K562 (cell line): ENCODE results near the gene DND1. TPM values are rescaled to one million over a fixed set of nuclear protein-coding genes. Genes with fewer than 3 reads are reported as not detected.
A peak's percentile ranks its signal among the peaks of the same experiment; 100 is the strongest.

Experiments
- HNRNPH1 ChIP-seq: fragments of 200-400 bp; formaldehyde crosslinking; optimal IDR thresholded peaks from 2 replicates; pipeline ENCODE3; 2017; ENCODE audit warnings: low read depth, mild to moderate bottlenecking, low read length, moderate library complexity
- HNRNPLL ChIP-seq: fragments of 200-400 bp; formaldehyde crosslinking; IDR thresholded peaks from 2 replicates; pipeline ENCODE4 v1.6.1; 2017; ENCODE audit warnings: low read length, low read depth, mild to moderate bottlenecking; ENCODE audit not compliant: poor library complexity, severe bottlenecking
- HNRNPUL1 ChIP-seq: fragments of 200-400 bp; formaldehyde crosslinking; IDR thresholded peaks from 2 replicates; pipeline ENCODE4 v1.6.1; 2017; ENCODE audit warnings: low read length
- POLR2A ChIP-seq: fragments of 450-650 bp; conservative IDR thresholded peaks from 2 replicates; pipeline ENCODE4 v1.6.1; 2016
- polyA plus RNA-seq, 8 experiments: library from polyadenylated mRNA; depleted of rRNA in 4 of 8; stranded (reverse) in 5 of 8; unstranded in 3 of 8; fragments of >200 nt; fragmentation: Nextera tagmentation in 2 of 8; fragmentation: Illumina TruSeq in 1 of 8; extraction: Ambion mirVana in 2 of 8; extraction: Trizol in 1 of 8; gene quantifications; 2 replicates each; pipeline versions ENCODE4 v1.2.1 to v1.2.3, GENCODE V29; 2011 to 2014; ENCODE audit warnings: inconsistent platforms in 1 of 8, missing spikeins in 1 of 8
- total RNA-seq, 7 experiments: library from RNA; depleted of rRNA in 6 of 7; stranded (reverse); fragments of >200 nt in 6 of 7; fragmentation: Illumina TruSeq in 2 of 7; extraction: Trizol in 2 of 7; gene quantifications; 2 replicates each; pipeline versions ENCODE4 v1.2.1 to v1.2.3, GENCODE V29; 2011 to 2021; ENCODE audit warnings: low replicate concordance in 1 of 7
- TF ChIP-seq, protein P1 (sequence below), 3 experiments: fragments of 200-800 bp in 1 of 3; fragments of 250-450 bp in 1 of 3; fragments of 450-650 bp in 1 of 3; sonication (Bioruptor Pico) in 1 of 3; sonication (Bioruptor generic) in 1 of 3; formaldehyde crosslinking in 1 of 3; IDR thresholded peaks; 2 replicates each; pipeline versions ENCODE4 v1.6.1 to v1.8.0; 2016 to 2022; ENCODE audit warnings: mild to moderate bottlenecking in 2 of 3, missing genetic modification characterization in 2 of 3, missing compliant biosample characterization in 1 of 3, moderate library complexity in 1 of 3
- TF ChIP-seq, protein P2 (sequence below): sonication (generic); formaldehyde crosslinking; IDR thresholded peaks from 2 replicates; pipeline ENCODE4 v1.8.1; 2023; ENCODE audit warnings: mild to moderate bottlenecking, missing genetic modification reagents
- TF ChIP-seq, protein P3 (sequence below): fragments of 450-650 bp; formaldehyde crosslinking; IDR thresholded peaks from 2 replicates; pipeline ENCODE4 v1.4.0; 2020; ENCODE audit warnings: mild to moderate bottlenecking
- TF ChIP-seq, protein P4 (sequence below): sonication (generic); formaldehyde crosslinking; IDR thresholded peaks from 2 replicates; pipeline ENCODE4 v1.8.1; 2023; ENCODE audit warnings: missing genetic modification reagents, mild to moderate bottlenecking, borderline replicate concordance
- TF ChIP-seq, protein P5 (sequence below): fragments of 450-650 bp; formaldehyde crosslinking; IDR thresholded peaks from 2 replicates; pipeline ENCODE4 v1.4.0; 2020; ENCODE audit warnings: mild to moderate bottlenecking, moderate library complexity

Gene DND1
- total and polyA plus RNA-seq, 9 of the 15 experiments (the other 6 are each of a cell fraction or from before 2014, with no cell fraction given) = 0.37 to 2.0 (median 0.90) TPM; not detected in 3

DNA sequence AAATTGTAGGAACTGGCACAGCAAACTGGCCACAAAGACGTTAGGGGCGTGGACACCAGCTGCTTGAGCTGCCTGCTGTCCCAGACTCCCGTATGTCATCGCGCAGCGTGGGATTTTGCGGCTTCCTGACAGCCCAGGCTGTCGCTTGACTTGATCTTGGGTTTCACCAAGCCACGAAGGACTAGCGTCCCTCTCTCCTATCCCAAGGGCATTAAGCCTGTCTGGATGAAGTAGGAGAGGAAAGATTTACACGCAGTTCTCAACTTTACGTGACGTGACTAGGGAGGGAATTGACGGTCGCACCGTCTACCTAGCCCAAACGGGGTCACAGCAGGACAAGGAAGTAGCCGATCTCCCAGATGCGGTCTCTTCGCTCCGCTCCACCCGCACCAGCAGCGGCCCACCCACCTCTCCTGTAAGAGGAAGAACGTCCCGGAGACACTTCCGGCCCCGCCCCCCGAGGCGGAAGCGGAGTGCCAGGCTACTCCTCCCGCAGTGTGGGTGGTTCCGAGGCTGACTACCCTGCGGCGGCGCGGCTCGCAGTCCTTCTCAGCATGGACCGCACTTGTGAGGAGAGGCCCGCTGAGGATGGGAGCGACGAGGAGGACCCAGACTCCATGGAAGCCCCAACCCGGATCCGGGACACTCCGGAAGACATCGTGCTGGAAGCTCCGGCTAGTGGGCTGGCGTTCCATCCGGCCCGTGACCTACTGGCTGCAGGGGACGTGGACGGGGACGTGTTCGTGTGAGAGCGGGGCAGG is 8.8 kb downstream of the DND1 start, which contains the start of gene WDR55 (continued):
- TF ChIP-seq, protein P1, sequence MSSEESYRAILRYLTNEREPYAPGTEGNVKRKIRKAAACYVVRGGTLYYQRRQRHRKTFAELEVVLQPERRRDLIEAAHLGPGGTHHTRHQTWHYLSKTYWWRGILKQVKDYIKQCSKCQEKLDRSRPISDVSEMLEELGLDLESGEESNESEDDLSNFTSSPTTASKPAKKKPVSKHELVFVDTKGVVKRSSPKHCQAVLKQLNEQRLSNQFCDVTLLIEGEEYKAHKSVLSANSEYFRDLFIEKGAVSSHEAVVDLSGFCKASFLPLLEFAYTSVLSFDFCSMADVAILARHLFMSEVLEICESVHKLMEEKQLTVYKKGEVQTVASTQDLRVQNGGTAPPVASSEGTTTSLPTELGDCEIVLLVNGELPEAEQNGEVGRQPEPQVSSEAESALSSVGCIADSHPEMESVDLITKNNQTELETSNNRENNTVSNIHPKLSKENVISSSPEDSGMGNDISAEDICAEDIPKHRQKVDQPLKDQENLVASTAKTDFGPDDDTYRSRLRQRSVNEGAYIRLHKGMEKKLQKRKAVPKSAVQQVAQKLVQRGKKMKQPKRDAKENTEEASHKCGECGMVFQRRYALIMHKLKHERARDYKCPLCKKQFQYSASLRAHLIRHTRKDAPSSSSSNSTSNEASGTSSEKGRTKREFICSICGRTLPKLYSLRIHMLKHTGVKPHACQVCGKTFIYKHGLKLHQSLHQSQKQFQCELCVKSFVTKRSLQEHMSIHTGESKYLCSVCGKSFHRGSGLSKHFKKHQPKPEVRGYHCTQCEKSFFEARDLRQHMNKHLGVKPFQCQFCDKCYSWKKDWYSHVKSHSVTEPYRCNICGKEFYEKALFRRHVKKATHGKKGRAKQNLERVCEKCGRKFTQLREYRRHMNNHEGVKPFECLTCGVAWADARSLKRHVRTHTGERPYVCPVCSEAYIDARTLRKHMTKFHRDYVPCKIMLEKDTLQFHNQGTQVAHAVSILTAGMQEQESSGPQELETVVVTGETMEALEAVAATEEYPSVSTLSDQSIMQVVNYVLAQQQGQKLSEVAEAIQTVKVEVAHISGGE (CRISPR knock-in tag; IDR thresholded peaks at IDR 0.05) = peak; percentile 88 to 98 (median 88); a peak in 5 of 6 replicates
- TF ChIP-seq POLR2A = peak; percentile 92
- TF ChIP-seq, protein P2, sequence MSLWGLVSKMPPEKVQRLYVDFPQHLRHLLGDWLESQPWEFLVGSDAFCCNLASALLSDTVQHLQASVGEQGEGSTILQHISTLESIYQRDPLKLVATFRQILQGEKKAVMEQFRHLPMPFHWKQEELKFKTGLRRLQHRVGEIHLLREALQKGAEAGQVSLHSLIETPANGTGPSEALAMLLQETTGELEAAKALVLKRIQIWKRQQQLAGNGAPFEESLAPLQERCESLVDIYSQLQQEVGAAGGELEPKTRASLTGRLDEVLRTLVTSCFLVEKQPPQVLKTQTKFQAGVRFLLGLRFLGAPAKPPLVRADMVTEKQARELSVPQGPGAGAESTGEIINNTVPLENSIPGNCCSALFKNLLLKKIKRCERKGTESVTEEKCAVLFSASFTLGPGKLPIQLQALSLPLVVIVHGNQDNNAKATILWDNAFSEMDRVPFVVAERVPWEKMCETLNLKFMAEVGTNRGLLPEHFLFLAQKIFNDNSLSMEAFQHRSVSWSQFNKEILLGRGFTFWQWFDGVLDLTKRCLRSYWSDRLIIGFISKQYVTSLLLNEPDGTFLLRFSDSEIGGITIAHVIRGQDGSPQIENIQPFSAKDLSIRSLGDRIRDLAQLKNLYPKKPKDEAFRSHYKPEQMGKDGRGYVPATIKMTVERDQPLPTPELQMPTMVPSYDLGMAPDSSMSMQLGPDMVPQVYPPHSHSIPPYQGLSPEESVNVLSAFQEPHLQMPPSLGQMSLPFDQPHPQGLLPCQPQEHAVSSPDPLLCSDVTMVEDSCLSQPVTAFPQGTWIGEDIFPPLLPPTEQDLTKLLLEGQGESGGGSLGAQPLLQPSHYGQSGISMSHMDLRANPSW (CRISPR knock-in tag) = 0 out of 2 replicates have a peak, but pooled peaks have one; percentile 5
- TF ChIP-seq HNRNPH1 = no peak
- TF ChIP-seq, protein P3, sequence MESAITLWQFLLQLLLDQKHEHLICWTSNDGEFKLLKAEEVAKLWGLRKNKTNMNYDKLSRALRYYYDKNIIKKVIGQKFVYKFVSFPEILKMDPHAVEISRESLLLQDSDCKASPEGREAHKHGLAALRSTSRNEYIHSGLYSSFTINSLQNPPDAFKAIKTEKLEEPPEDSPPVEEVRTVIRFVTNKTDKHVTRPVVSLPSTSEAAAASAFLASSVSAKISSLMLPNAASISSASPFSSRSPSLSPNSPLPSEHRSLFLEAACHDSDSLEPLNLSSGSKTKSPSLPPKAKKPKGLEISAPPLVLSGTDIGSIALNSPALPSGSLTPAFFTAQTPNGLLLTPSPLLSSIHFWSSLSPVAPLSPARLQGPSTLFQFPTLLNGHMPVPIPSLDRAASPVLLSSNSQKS = no peak
- peak; percentile 81 for TF ChIP-seq HNRNPLL
- TF ChIP-seq, protein P4, sequence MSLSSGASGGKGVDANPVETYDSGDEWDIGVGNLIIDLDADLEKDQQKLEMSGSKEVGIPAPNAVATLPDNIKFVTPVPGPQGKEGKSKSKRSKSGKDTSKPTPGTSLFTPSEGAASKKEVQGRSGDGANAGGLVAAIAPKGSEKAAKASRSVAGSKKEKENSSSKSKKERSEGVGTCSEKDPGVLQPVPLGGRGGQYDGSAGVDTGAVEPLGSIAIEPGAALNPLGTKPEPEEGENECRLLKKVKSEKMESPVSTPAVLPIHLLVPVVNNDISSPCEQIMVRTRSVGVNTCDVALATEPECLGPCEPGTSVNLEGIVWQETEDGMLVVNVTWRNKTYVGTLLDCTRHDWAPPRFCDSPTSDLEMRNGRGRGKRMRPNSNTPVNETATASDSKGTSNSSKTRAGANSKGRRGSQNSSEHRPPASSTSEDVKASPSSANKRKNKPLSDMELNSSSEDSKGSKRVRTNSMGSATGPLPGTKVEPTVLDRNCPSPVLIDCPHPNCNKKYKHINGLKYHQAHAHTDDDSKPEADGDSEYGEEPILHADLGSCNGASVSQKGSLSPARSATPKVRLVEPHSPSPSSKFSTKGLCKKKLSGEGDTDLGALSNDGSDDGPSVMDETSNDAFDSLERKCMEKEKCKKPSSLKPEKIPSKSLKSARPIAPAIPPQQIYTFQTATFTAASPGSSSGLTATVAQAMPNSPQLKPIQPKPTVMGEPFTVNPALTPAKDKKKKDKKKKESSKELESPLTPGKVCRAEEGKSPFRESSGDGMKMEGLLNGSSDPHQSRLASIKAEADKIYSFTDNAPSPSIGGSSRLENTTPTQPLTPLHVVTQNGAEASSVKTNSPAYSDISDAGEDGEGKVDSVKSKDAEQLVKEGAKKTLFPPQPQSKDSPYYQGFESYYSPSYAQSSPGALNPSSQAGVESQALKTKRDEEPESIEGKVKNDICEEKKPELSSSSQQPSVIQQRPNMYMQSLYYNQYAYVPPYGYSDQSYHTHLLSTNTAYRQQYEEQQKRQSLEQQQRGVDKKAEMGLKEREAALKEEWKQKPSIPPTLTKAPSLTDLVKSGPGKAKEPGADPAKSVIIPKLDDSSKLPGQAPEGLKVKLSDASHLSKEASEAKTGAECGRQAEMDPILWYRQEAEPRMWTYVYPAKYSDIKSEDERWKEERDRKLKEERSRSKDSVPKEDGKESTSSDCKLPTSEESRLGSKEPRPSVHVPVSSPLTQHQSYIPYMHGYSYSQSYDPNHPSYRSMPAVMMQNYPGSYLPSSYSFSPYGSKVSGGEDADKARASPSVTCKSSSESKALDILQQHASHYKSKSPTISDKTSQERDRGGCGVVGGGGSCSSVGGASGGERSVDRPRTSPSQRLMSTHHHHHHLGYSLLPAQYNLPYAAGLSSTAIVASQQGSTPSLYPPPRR (CRISPR knock-in tag) = no peak
- TF ChIP-seq, protein P5, sequence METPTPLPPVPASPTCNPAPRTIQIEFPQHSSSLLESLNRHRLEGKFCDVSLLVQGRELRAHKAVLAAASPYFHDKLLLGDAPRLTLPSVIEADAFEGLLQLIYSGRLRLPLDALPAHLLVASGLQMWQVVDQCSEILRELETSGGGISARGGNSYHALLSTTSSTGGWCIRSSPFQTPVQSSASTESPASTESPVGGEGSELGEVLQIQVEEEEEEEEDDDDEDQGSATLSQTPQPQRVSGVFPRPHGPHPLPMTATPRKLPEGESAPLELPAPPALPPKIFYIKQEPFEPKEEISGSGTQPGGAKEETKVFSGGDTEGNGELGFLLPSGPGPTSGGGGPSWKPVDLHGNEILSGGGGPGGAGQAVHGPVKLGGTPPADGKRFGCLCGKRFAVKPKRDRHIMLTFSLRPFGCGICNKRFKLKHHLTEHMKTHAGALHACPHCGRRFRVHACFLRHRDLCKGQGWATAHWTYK (CRISPR knock-in tag) = no peak; the same call in 1 of the 2 replicates
- TF ChIP-seq HNRNPUL1 = no peak
